ENCODE measurements around the gene ZNF493. TPM values are rescaled to one million over a fixed set of nuclear protein-coding genes. Genes with fewer than 3 reads are reported as not detected.

Gene ZNF493
- total RNA-seq, 1 donor from 2014 or later, result 13.0 TPM

GRCh38 chr19:21396121-21396520, 812 bp upstream of the ZNF493 start:
- no peaks in the 10 kb centered on the region for H3K27me3 ChIP-seq
- no peak for TF ChIP-seq CTCF (IDR thresholded peaks at IDR 0.05)
- DNase-seq (ENCODE audit: low spot score in 2 of 2), result no peak
- H3K27ac ChIP-seq, result no peak overlapping the region
- H3K36me3 ChIP-seq, result peaks cover 0 to 2% of the 10 kb centered on the region in 2 donors
- H3K4me1 ChIP-seq, result peaks cover 3 to 10% of the 10 kb centered on the region in 2 donors
- intact Hi-C loops (cut with DNase I), result loop anchor here (2.0 to 10.0 kb wide), 7 partner anchors 39 to 459 kb away; partner anchors contain the start of genes ZNF100, ZNF429, ZNF431 and ZNF708
- peak overlapping the region in 1 of 2 donors; percentile 84 for H3K4me3 ChIP-seq
- peaks cover 0 to 2% of the 10 kb centered on the region in 2 donors for H3K9me3 ChIP-seq

- H3K27me3 ChIP-seq, result no peaks in the 10 kb centered on the region
- peaks cover 3 to 10% of the 10 kb centered on the region in 2 donors for H3K4me1 ChIP-seq
- intact Hi-C loops (cut with DNase I), result loop anchor here (5.0 to 10.0 kb wide), 6 partner anchors 38 to 456 kb away; partner anchors contain the start of genes ZNF100, ZNF429, ZNF431 and ZNF738
- H3K27ac ChIP-seq, result no peak overlapping the region
- H3K36me3 ChIP-seq, result peaks cover 0 to 10% of the 10 kb centered on the region in 2 donors
- no peak overlapping the region for H3K4me3 ChIP-seq
- no peak for TF ChIP-seq CTCF (IDR thresholded peaks at IDR 0.05)
- DNase-seq (ENCODE audit: low spot score in 2 of 2), result no peak
- no peaks in the 10 kb centered on the region for H3K9me3 ChIP-seq
Observed at GRCh38 chr19:21398851-21399250, 1.9 kb downstream of the ZNF493 start.

- Histone ChIP-seq H3K4me3 (no peak overlapping the region), H3K9me3 (no peaks in the 10 kb centered on the region), H3K27ac (no peak overlapping the region), H3K27me3 (no peaks in the 10 kb centered on the region), H3K4me1 (peaks cover 3 to 10% of the 10 kb centered on the region in 2 donors), H3K36me3 (peaks cover 9 to 31% of the 10 kb centered on the region in 2 donors)
- intact Hi-C loops (cut with DNase I), result no loop called here
- no peak for TF ChIP-seq CTCF (IDR thresholded peaks at IDR 0.05)
- DNase-seq (ENCODE audit: low spot score in 2 of 2), result no peak
Observed at GRCh38 chr19:21402303-21402985, 5.5 kb downstream of the ZNF493 start.

GRCh38 chr19:21410166-21410565, 13.2 kb downstream of the ZNF493 start:
- no peak overlapping the region for H3K4me3 ChIP-seq
- no peak overlapping the region for H3K27ac ChIP-seq
- H3K4me1 ChIP-seq, result no peaks in the 10 kb centered on the region
- no peak for TF ChIP-seq CTCF (IDR thresholded peaks at IDR 0.05)
- H3K27me3 ChIP-seq, result no peaks in the 10 kb centered on the region
- intact Hi-C loops (cut with DNase I), result no loop called here
- no peak for DNase-seq (ENCODE audit: low spot score in 2 of 2)
- H3K36me3 ChIP-seq, result peaks cover 26 to 81% of the 10 kb centered on the region in 2 donors
- H3K9me3 ChIP-seq, result peaks cover 0 to 15% of the 10 kb centered on the region in 2 donors

GRCh38 chr19:21422244-21422643, 25.3 kb downstream of the ZNF493 start:
- Histone ChIP-seq H3K9me3 (peaks cover 52 to 95% of the 10 kb centered on the region in 2 donors), H3K36me3 (peaks cover 9 to 39% of the 10 kb centered on the region in 2 donors), H3K4me1 (no peaks in the 10 kb centered on the region), H3K4me3 (no peak overlapping the region), H3K27ac (no peak overlapping the region), H3K27me3 (no peaks in the 10 kb centered on the region)
- intact Hi-C loops (cut with DNase I), result no loop called here
- DNase-seq (ENCODE audit: low spot score in 2 of 2), result no peak
- no peak for TF ChIP-seq CTCF (IDR thresholded peaks at IDR 0.05)
